D721Med (cell line): ENCODE results near the gene ARAP2.

Experiments used
- DNase-seq: peaks from one replicate; pipeline ENCODE4 v3.0.0; 2011; ENCODE audit warnings: low spot score; ENCODE audit not compliant: insufficient read length
- FAIRE-seq: peaks from 2 replicates; lab custom pipeline; 2011; peaks lifted over from hg19 to GRCh38; lab: Jason Lieb, UNC
- TF ChIP-seq, protein P1 (sequence below): IDR thresholded peaks from 2 replicates; pipeline ENCODE4 v1.5.1; 2012; ENCODE audit warnings: mild to moderate bottlenecking, control low read depth; ENCODE audit not compliant: insufficient read depth; ENCODE audit errors: missing control alignments

Gene ARAP2

DNA sequence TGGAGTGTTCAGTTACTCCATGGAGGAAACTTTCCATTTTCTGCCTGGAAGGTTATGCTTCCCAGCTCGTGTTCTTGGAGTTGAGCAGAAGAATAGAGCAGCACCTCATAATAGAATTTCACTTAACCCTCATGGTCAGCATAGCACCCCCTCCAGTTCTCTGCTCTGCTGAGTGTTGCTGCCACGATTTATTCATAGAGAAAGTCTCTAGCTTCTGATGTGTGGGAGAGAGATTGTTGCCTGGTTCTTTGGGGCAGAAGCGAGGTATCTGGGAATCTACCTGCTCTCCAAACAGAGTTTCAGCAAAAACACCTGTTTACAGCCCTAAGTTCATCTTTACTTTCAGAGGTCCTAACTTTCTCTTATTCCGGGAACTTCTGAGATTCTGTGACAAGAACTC, 33.2 kb upstream of the ARAP2 start:
- TF ChIP-seq, protein P1, sequence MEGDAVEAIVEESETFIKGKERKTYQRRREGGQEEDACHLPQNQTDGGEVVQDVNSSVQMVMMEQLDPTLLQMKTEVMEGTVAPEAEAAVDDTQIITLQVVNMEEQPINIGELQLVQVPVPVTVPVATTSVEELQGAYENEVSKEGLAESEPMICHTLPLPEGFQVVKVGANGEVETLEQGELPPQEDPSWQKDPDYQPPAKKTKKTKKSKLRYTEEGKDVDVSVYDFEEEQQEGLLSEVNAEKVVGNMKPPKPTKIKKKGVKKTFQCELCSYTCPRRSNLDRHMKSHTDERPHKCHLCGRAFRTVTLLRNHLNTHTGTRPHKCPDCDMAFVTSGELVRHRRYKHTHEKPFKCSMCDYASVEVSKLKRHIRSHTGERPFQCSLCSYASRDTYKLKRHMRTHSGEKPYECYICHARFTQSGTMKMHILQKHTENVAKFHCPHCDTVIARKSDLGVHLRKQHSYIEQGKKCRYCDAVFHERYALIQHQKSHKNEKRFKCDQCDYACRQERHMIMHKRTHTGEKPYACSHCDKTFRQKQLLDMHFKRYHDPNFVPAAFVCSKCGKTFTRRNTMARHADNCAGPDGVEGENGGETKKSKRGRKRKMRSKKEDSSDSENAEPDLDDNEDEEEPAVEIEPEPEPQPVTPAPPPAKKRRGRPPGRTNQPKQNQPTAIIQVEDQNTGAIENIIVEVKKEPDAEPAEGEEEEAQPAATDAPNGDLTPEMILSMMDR, result no peak
- FAIRE-seq (no peak), DNase-seq (no peak)

DNA sequence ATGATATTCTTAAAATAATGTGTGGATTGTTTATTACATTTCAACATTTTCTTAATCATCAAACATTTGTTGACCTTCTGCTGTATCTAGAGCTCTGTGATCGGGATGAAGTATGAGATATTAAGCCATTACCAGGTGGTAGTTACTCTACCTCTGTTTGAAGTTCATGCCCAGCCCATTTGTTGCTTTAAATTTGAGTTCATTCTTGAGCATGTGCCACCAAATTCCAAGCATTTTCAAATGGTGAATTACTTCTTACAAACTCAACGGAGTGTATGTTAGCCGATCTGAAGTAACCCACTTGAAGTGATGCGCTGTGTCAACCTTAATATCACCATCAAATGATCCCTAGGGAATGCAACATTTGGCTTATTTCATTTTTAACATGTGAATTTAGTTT, 29.8 kb upstream of the ARAP2 start:
- DNase-seq (no peak), FAIRE-seq (no peak)
- TF ChIP-seq, protein P1, result no peak

DNA sequence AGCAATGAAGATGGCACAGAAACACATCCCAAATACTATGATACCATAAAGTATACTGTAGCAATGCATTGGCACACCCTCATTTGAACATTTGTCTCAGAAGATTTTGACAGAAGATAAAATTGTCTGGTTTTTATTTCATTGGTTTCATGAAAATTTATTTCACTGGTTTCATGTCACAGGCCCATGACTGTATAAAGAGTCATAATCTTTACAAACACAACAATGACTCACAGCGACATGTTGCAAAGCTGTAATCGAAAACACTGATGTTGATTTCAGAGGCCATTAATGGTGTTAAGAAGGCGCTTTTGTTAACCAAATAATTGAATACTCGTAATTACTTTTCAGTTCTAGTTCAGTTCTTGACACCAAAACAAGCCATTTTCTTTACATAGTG, 29.0 kb upstream of the ARAP2 start:
- TF ChIP-seq, protein P1, result no peak
- no peak for DNase-seq
- no peak for FAIRE-seq

DNA sequence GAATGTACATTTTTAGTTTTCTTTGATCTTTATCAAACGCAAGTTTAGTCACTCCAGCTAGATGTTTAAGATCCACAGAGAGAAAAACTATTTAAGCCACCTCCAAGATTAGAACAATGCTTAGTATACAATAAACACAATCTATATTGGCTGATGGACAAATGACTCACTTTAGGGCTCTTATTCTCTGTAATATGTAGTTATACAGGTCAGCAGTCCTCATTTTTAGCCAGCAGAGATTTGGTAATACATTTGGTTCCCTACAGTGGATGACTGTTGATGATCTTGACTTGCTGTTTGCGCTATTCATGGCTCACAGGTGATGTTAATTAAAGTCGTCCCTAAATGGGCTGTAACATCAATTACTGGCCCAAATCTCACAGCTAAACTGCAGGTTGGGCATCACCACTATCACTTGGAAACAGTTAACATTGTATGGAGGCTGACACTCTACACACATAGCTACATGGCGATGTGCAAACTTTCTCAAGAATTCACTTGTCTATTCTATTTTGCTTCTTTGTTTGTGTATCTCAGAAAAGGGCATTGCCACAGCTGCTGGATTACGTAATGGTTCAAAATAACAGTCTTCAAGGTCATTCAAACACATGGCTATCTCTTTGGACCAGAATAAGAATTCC, 25.3 kb upstream of the ARAP2 start:
- DNase-seq, result no peak

DNA sequence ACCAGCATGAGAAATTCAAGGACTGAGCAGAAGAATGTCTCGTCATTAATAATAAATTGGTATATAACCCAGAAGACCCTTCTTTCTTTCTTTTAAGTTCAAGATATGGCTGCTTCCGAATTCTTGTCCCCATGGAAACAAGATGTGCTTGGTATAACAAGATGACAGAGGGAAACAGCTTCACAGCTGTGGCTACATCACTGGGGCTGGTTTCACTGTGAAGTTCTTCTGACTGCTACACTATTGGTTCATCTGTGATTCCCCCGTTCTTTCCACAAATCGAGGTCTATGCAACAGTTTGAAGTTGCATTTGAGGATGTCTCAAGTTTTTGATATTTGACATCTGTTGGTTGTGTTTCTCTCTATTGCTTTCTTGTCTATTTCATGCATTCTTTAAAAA, 24.8 kb upstream of the ARAP2 start:
- no peak for DNase-seq
- TF ChIP-seq, protein P1, result no peak
- no peak for FAIRE-seq

More for the DNA sequence above, 25.3 kb upstream of the ARAP2 start:
- TF ChIP-seq, protein P1, result no peak
- FAIRE-seq, result no peak

DNA sequence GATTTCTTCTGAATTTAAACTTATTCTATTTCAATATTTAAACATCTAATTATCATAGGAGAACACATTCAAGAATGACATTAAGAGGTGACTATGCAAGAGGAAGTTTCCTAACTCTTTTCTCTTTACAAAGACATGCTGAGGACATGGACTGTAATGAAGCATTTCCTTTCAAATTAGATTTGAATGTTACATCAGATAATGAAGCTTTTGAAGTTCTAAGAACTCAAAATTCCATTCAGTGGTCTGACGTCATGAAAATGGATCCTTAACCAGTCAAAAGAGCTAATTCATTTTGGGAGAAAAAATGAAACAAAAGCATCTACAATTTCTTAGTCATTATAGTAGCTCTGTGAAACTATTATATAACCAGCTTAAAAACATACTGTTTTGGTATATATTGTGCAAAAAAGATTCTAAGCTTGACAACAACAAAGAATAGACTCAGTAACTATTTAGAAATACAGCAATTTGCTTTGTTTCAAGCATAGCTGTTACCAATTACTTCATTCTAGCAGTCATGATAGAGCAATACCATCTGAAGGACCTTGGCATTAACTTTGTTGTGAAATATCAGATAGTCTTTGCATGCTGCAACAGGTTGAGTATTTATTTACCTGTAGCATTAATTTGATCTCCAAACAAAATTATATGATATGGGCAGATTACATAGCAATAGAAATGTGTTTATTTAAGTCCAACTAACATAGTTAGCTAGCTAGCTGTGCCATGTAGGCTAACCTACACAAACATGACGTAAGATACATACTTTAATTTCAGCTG, 23.4 kb upstream of the ARAP2 start:
- FAIRE-seq (no peak), DNase-seq (no peak)
- TF ChIP-seq, protein P1, result no peak
